Neural crest cell (in vitro differentiated cells): ENCODE results near the gene MPRIP. TPM values are rescaled to one million over a fixed set of nuclear protein-coding genes. Genes with fewer than 3 reads are reported as not detected.

ENCODE experiments used
- DNase-seq: peaks from one replicate; pipeline ENCODE4 v3.0.0; 2021; ENCODE audit warnings: low read depth, mixed read lengths, low spot score
- H3K27ac Mint-ChIP-seq: one replicate; pipeline ENCODE4 v1.8.0; 2021; ENCODE audit warnings: mild to moderate bottlenecking, mixed read lengths; ENCODE audit not compliant: unreplicated experiment
- H3K27me3 Mint-ChIP-seq: 2 replicates; pipeline ENCODE4 v1.8.0; 2021; ENCODE audit warnings: low read depth, mild to moderate bottlenecking, mixed read lengths
- H3K36me3 Mint-ChIP-seq: 2 replicates; pipeline ENCODE4 v1.8.0; 2021; ENCODE audit warnings: low read depth, mild to moderate bottlenecking, mixed read lengths
- H3K4me1 Mint-ChIP-seq: 2 replicates; pipeline ENCODE4 v1.8.0; 2021; ENCODE audit warnings: mixed read lengths
- H3K4me3 Mint-ChIP-seq: one replicate; pipeline ENCODE4 v1.8.0; 2021; ENCODE audit warnings: mild to moderate bottlenecking, mixed read lengths
- H3K9me3 Mint-ChIP-seq: 2 replicates; pipeline ENCODE4 v1.8.0; 2021; ENCODE audit warnings: mixed read lengths
- total RNA-seq: library from RNA; stranded (reverse); gene quantifications from 2 replicates; pipeline ENCODE4 v1.2.1, GENCODE V29; 2021
- TF ChIP-seq, protein P1 (sequence below): fragments of 200-600 bp; sonication (generic); conservative IDR thresholded peaks from 2 replicates; pipeline ENCODE4 v1.5.0; 2021; ENCODE audit warnings: antibody characterized with exemption, mild to moderate bottlenecking

MPRIP gene
- total RNA-seq, 1 donor from 2014 or later: 241 TPM

DNA sequence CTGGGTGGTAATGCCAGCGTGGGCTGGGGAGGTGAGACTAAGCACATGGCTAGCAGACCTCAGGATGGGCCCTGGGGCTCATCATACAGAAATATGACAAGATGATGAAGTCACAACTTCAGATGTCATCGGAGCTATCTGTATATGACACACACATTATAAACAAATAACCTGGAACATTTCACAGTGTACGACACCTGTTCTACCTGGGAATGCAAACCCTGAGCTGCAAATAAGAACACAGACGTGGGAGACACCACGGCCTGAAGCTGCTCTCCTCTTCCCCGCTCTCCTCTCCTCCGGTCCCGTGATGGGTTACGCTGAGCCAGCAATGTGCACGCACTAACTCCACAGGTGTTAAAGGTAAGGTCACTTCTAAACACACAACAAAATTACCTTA is 159.0 kb downstream of the MPRIP start:
- Mint-ChIP-seq H3K4me1 (peaks cover 32% of the 10 kb centered on the region), H3K27me3 (no peaks in the 10 kb centered on the region), H3K27ac (no peak overlapping the region), H3K9me3 (no peaks in the 10 kb centered on the region), H3K4me3 (no peak overlapping the region), H3K36me3 (no peaks in the 10 kb centered on the region)
- no peak for DNase-seq
- TF ChIP-seq, protein P1, sequence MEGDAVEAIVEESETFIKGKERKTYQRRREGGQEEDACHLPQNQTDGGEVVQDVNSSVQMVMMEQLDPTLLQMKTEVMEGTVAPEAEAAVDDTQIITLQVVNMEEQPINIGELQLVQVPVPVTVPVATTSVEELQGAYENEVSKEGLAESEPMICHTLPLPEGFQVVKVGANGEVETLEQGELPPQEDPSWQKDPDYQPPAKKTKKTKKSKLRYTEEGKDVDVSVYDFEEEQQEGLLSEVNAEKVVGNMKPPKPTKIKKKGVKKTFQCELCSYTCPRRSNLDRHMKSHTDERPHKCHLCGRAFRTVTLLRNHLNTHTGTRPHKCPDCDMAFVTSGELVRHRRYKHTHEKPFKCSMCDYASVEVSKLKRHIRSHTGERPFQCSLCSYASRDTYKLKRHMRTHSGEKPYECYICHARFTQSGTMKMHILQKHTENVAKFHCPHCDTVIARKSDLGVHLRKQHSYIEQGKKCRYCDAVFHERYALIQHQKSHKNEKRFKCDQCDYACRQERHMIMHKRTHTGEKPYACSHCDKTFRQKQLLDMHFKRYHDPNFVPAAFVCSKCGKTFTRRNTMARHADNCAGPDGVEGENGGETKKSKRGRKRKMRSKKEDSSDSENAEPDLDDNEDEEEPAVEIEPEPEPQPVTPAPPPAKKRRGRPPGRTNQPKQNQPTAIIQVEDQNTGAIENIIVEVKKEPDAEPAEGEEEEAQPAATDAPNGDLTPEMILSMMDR: no peak

DNA sequence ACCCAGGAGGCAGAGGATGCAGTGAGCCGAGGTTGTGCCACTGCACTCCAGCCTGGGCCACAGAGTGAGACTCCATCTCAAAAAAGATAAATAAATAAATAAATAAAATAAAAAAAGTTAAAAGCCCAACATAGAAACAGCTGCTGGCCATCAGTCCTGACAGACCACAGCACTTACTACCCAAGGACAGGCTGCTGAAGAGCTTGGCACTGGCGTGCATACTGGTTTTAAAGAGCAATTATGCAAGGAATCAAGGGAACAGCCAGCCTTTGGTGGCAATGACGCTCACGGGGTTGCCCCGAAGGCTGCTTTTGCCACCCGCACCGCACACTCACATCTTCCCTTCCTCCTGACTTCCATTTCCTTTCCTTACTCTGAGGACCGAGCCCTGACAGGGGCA is 159.7 kb downstream of the MPRIP start:
- Mint-ChIP-seq H3K9me3 (no peaks in the 10 kb centered on the region), H3K4me3 (no peak overlapping the region), H3K27me3 (no peaks in the 10 kb centered on the region), H3K4me1 (peaks cover 32% of the 10 kb centered on the region), H3K36me3 (no peaks in the 10 kb centered on the region), H3K27ac (no peak overlapping the region)
- TF ChIP-seq, protein P1: no peak
- no peak for DNase-seq

DNA sequence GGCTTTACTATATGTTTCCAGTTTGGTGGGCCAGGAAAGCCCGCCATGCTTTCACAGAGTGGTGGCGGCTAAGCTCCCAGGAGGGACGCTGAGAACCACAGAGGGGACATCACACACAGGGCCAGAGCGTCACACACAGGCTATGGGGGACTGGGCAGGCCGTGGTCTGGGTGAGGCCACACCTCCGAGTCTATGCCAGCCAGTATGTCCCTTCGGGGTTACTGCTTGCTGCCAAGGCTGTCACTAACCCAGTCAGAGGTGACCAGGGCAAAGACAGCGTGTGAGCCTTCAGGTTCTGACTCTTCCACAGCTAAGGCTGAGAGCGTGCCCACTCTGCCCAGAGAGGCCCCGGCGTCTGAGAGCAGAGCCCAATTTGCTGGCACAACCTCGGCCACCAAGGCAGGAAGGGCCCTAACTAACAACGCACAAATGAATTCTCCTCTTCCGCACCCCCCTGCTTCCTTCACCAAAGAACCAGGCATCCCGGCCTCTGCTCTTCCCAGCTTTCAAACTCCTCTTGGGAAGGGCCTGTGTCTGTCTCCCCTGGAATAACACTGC is 161.0 kb downstream of the MPRIP start:
- H3K27me3 Mint-ChIP-seq: no peaks in the 10 kb centered on the region
- H3K4me3 Mint-ChIP-seq: no peak overlapping the region
- peak overlapping the region; percentile 40 for H3K27ac Mint-ChIP-seq
- TF ChIP-seq, protein P1: no peak
- no peaks in the 10 kb centered on the region for H3K36me3 Mint-ChIP-seq
- DNase-seq: no peak
- peaks cover 32% of the 10 kb centered on the region for H3K4me1 Mint-ChIP-seq
- no peaks in the 10 kb centered on the region for H3K9me3 Mint-ChIP-seq

DNA sequence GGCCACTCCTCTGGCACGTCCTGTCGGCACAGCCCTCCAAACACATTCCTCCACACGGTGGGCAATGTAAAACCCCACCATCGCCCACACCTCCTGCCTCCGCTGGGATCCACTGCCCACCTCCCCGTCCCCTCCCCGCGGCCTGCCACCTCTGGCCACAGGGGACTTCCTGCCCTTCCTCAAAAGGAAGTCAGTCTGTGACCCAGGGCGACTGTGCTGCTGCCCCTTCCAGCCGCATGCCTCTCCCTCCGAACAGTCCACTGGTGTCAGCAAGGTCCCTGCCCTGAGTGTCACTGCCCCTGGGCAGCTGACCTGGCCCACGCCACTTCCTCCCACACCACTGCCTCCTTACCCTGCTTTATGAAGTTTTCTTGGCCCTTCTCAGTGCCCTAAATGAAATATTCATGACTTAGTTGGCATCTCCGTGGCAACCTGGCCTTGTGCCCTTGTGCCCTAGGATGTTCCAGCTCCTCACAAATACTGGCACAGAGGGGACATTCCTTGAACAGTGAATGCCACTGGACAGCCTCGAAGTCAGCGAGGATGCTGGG is 161.9 kb downstream of the MPRIP start:
- Mint-ChIP-seq H3K4me1 (peaks cover 32% of the 10 kb centered on the region), H3K27me3 (no peaks in the 10 kb centered on the region), H3K27ac (no peak overlapping the region), H3K4me3 (no peak overlapping the region), H3K36me3 (no peaks in the 10 kb centered on the region), H3K9me3 (no peaks in the 10 kb centered on the region)
- TF ChIP-seq, protein P1: no peak
- no peak for DNase-seq

DNA sequence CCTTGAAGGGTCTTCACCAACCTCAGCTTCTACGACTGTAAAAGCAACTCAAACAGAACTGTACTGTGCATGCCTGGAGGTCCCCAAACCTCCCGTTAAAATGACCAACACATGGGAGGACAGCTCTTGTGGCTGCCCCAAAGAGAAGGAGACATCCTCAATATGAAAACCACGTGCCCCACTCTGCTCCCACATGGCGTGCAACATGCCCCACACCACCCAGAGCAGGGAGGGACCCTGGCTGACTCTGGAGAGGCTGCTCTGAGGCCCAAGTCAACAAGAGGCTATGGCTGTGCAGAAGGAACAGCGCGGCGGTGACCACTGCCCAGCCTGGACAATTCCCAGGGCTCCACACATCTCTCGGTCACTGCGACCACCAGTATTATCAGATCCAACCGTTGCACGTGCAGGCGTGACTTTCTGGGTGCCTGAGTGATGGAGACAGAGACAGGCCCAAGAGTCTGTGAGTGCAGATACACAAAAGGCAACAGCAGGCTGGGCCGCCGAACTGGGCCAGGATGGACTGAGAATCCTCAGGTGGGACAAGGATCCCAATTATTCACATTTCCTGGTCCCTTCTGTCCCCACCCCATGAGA is 162.5 kb downstream of the MPRIP start:
- H3K36me3 Mint-ChIP-seq: no peaks in the 10 kb centered on the region
- no peak overlapping the region for H3K27ac Mint-ChIP-seq
- no peak overlapping the region for H3K4me3 Mint-ChIP-seq
- peaks cover 27% of the 10 kb centered on the region for H3K4me1 Mint-ChIP-seq
- no peaks in the 10 kb centered on the region for H3K27me3 Mint-ChIP-seq
- TF ChIP-seq, protein P1: no peak
- no peaks in the 10 kb centered on the region for H3K9me3 Mint-ChIP-seq
- DNase-seq: no peak
